ENCODE data around the gene USP22.

Gene USP22

GRCh38 chr17:20999841-21000532 is 42.8 kb downstream of the USP22 start:
- DNase-seq (ENCODE audit: low spot score), result no peak

GRCh38 chr17:20999044-20999573 is 43.7 kb downstream of the USP22 start:
- peak; percentile 50 for DNase-seq (ENCODE audit: low spot score)

GRCh38 chr17:20998571-20999043 is 44.2 kb downstream of the USP22 start:
- no peak for DNase-seq (ENCODE audit: low spot score)

- no peak for DNase-seq (ENCODE audit: low spot score)
Measured at GRCh38 chr17:20997711-20998570, 44.9 kb downstream of the USP22 start.

GRCh38 chr17:20996724-20997615 is 45.8 kb downstream of the USP22 start:
- no peak for DNase-seq (ENCODE audit: low spot score)

- DNase-seq (ENCODE audit: low spot score), result no peak
Measured at GRCh38 chr17:20995873-20996723, 46.7 kb downstream of the USP22 start.

- no peak for DNase-seq (ENCODE audit: low spot score)
Measured at GRCh38 chr17:20995164-20995872, 47.5 kb downstream of the USP22 start.

- DNase-seq (ENCODE audit: low spot score), result no peak
Measured at GRCh38 chr17:20994779-20995149, 48.0 kb downstream of the USP22 start.

GRCh38 chr17:20993863-20994778 is 48.7 kb downstream of the USP22 start:
- no peak for DNase-seq (ENCODE audit: low spot score)

GRCh38 chr17:20992987-20993862 is 49.6 kb downstream of the USP22 start:
- DNase-seq (ENCODE audit: low spot score), result peak; percentile 94

- no peak for DNase-seq (ENCODE audit: low spot score)
Measured at GRCh38 chr17:20992416-20992815, 50.4 kb downstream of the USP22 start.

- no peak for DNase-seq (ENCODE audit: low spot score)
Measured at GRCh38 chr17:20991276-20992037, 51.4 kb downstream of the USP22 start.

- no peak for DNase-seq (ENCODE audit: low spot score)
Measured at GRCh38 chr17:20989991-20990855, 52.6 kb downstream of the USP22 start.

- no peak for DNase-seq (ENCODE audit: low spot score)
Measured at GRCh38 chr17:20989481-20989880, 53.3 kb downstream of the USP22 start.

GRCh38 chr17:20988896-20989295 is 53.9 kb downstream of the USP22 start:
- DNase-seq (ENCODE audit: low spot score), result no peak

- no peak for DNase-seq (ENCODE audit: low spot score)
Measured at GRCh38 chr17:20988001-20988636, 54.7 kb downstream of the USP22 start.

Measured in AG08396 (cell line).